IPS-15b (cell line): ENCODE results near the gene ELF2.

Experiments used
- H3K27me3 ChIP-seq: one replicate; pipeline ENCODE4 v1.6.1; 2013; ENCODE audit warnings: low read length; ENCODE audit not compliant: control insufficient read depth, insufficient read depth
- H3K36me3 ChIP-seq: one replicate; pipeline ENCODE4 v1.6.1; 2013; ENCODE audit warnings: low read length; ENCODE audit not compliant: control insufficient read depth, insufficient read depth
- H3K4me1 ChIP-seq: one replicate; pipeline ENCODE4 v1.6.1; 2013; ENCODE audit warnings: mild to moderate bottlenecking, low read length; ENCODE audit not compliant: control insufficient read depth, insufficient read depth
- H3K4me3 ChIP-seq: one replicate; pipeline ENCODE4 v1.5.1; 2013; ENCODE audit warnings: low read depth, low read length
- H3K9ac ChIP-seq: one replicate; pipeline ENCODE4 v1.6.1; 2013; ENCODE audit warnings: low read depth, mild to moderate bottlenecking, low read length
- H3K9me3 ChIP-seq: one replicate; pipeline ENCODE4 v1.6.1; 2013; ENCODE audit warnings: mild to moderate bottlenecking, low read length; ENCODE audit not compliant: control insufficient read depth, insufficient read depth

The ELF2 gene

GRCh38 chr4:139154538-139154937 lies 22.5 kb downstream of the ELF2 start:
- Histone ChIP-seq H3K4me3 (no peak overlapping the region), H3K36me3 (no peaks in the 10 kb centered on the region), H3K27me3 (no peaks in the 10 kb centered on the region), H3K9ac (peak overlapping the region; percentile 37), H3K9me3 (no peaks in the 10 kb centered on the region), H3K4me1 (peaks cover 37% of the 10 kb centered on the region)

DNA sequence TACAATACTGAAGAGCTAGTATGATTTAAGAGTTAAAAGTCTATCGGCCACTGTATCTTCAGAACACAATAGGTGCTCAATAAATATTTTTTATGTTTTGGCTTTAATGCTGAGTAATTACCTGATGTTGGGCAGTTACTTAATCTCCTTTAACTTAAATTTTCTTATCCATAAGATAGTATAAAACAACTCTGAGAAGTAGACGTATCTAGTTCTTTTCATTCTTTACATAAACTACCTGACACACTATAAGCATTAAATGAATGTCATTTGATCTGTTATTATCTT lies 22.9 kb downstream of the ELF2 start:
- Histone ChIP-seq H3K27me3 (no peaks in the 10 kb centered on the region), H3K9ac (peak overlapping the region; percentile 51), H3K36me3 (no peaks in the 10 kb centered on the region), H3K9me3 (no peaks in the 10 kb centered on the region), H3K4me3 (peak overlapping the region; percentile 9), H3K4me1 (peaks cover 34% of the 10 kb centered on the region)

DNA sequence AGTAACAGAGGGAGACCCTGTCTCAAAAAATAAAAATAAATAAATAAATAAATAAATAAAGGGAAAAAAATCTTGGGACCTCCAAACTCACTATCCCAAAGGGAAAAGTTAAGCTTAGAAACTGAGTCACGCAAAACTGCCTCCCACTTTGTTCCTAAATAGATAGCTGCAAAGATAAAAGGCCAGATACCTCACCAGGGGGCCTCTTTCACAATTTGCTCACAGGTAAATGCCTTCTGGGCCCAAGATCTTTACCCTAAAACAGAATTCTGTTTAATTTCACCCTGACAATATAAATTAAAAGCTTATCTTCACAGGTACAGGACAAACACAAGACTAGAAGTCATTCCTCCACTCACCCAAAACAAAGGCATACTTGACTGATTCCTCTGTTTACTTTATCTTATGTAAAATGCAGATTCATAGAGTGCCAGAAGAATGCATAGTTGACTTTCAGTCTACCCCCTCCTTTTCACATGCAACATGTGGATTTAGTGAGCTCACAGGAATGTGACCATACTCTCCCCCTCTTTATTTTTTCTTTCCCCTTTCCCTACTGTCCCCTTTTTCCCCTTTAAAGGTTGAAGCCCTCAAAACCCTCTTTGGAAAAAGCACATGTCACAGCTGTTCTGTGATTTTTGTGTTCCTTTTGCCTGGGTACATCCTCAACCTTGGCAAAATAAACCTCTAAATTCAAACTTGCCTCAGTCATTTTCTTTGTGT lies 23.4 kb downstream of the ELF2 start:
- peak overlapping the region; percentile 9 for H3K4me3 ChIP-seq
- no peaks in the 10 kb centered on the region for H3K27me3 ChIP-seq
- no peaks in the 10 kb centered on the region for H3K9me3 ChIP-seq
- H3K4me1 ChIP-seq: peaks cover 31% of the 10 kb centered on the region
- no peaks in the 10 kb centered on the region for H3K36me3 ChIP-seq
- H3K9ac ChIP-seq: peak overlapping the region; percentile 51

DNA sequence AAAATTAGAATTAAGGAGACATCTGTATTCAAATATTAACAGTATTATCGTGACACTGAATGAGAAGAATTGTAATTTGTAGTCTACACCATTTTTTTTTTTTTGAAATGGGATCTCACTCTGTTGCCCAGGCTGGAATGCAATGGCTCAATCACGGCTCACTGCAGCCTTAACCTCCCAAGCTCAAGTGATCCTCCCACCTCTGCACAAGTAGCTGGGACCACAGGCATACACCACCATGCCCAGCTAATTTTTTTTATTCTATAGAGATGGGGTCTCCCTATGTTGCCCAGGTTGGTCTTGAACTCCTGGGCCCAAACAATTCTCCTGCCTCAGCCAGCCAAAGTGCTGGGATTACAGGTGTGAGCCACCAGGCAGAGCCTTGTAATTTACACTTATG lies 24.8 kb downstream of the ELF2 start:
- H3K4me3 ChIP-seq: no peak overlapping the region
- H3K36me3 ChIP-seq: no peaks in the 10 kb centered on the region
- no peak overlapping the region for H3K9ac ChIP-seq
- H3K4me1 ChIP-seq: peaks cover 27% of the 10 kb centered on the region
- no peaks in the 10 kb centered on the region for H3K9me3 ChIP-seq
- H3K27me3 ChIP-seq: no peaks in the 10 kb centered on the region

DNA sequence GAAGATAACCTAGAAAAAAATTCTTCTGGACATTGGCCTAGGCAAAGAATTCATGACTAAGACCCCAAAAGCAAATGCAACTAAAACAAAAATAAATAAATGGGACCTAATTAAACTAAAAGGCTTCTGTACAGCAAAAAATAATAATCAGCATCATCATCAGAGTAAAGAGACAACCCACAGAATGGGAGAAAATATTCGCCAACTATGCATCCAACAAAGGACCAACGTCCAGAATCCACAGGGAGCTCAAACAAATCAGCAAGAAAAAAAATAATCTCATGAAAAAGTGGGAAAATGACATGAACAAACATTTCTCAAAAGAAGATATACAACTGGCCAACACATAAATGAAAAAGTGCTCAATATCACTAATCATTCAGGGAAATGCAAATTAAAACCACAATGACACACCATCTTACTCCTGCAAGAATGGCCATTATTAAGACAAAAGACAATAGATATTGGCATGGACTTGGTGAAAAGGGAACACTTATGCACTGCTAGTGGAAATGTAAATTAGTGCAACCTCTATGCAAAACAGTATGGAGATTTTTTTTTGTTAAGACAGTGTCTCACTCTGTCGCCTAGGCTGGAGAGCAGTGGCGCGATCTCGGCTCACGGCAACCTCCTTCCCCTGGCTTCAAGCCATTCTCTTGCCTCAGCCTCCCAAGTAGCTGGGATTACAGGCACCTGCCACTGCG lies 29.9 kb downstream of the ELF2 start:
- Histone ChIP-seq H3K9me3 (no peaks in the 10 kb centered on the region), H3K4me3 (no peak overlapping the region), H3K36me3 (no peaks in the 10 kb centered on the region), H3K9ac (no peak overlapping the region), H3K4me1 (peaks cover 23% of the 10 kb centered on the region), H3K27me3 (no peaks in the 10 kb centered on the region)

GRCh38 chr4:139145552-139145932 lies 31.5 kb downstream of the ELF2 start:
- no peaks in the 10 kb centered on the region for H3K27me3 ChIP-seq
- no peak overlapping the region for H3K9ac ChIP-seq
- H3K4me3 ChIP-seq: no peak overlapping the region
- H3K36me3 ChIP-seq: no peaks in the 10 kb centered on the region
- H3K4me1 ChIP-seq: peaks cover 31% of the 10 kb centered on the region
- no peaks in the 10 kb centered on the region for H3K9me3 ChIP-seq

- H3K4me1 ChIP-seq: peaks cover 30% of the 10 kb centered on the region
- H3K4me3 ChIP-seq: no peak overlapping the region
- H3K9ac ChIP-seq: no peak overlapping the region
- H3K27me3 ChIP-seq: no peaks in the 10 kb centered on the region
- H3K9me3 ChIP-seq: no peaks in the 10 kb centered on the region
- H3K36me3 ChIP-seq: no peaks in the 10 kb centered on the region
Measured at GRCh38 chr4:139144911-139145551, 32.0 kb downstream of the ELF2 start.

DNA sequence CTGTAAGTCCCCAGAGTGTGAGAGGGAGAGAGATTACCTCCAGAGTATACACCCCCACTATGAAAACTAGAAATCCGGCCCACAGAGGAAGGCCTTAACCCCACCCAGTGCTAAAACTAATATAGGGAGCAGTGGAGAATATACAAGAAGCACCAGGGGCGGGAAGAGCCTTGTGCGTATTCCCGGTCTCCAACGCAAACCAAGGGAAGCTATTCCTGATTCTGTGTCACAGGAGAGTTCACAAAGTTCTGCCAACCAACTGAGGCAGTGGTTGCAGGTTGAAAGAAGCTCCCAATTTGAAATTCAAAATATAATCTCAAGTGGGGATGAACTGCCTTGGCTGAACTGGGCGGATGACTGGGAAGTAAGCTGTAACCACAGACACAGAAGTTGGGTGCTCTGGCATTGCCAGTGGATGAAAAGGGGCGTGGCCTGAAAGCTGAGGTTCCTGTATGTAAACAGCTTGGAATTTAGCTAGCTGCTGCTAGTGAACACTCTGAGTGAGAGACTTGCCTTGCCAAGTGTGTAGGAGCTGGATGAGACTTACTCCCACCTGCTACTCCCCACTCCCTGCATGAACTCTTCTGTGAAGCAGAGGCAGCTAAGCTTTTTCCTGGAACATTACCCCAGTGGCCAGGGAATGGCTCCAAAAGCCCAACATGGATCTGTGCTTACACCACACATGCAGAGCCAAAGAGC lies 32.7 kb downstream of the ELF2 start:
- Histone ChIP-seq H3K9ac (no peak overlapping the region), H3K9me3 (no peaks in the 10 kb centered on the region), H3K27me3 (no peaks in the 10 kb centered on the region), H3K4me3 (no peak overlapping the region), H3K36me3 (no peaks in the 10 kb centered on the region), H3K4me1 (peaks cover 30% of the 10 kb centered on the region)

DNA sequence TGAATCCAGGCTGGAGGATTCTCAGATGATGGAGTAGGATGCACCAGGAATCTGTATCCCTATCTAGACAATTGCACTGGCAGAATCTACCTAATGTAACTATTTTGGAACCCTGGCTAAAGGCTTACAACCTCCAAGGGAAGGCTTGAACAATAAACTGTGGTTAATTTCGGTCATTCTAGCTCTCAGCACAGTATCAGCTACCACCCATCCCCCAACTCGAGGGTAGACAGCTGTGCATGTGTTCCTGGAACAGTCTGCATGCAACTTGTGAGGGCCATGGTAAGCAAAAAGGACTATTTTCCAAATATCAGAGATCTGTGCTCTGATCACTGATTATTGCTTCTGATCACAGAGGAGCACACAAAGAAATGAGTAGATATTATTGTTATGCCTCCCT lies 34.0 kb downstream of the ELF2 start:
- peaks cover 28% of the 10 kb centered on the region for H3K4me1 ChIP-seq

DNA sequence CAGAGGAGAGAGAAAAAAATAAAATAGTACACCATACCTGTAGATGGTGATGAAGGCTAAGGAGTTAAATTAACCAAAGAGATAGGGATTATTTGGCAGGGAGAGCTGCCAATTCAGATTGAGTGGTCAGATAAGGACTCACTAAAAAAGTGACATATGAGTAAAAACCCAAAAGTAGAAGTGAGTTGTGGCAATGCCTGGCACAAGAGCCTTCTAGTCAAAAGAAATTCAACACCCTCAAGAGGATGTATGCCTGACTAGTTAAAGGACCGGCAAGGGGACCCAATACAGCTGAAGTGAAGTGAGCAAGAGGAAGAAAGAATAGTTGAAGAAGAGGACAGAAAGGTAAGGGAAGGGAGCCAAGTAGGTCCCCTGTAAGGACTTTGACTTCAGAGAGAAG lies 34.9 kb downstream of the ELF2 start:
- H3K27me3 ChIP-seq: no peaks in the 10 kb centered on the region
- no peak overlapping the region for H3K4me3 ChIP-seq
- H3K9ac ChIP-seq: no peak overlapping the region
- H3K4me1 ChIP-seq: peaks cover 27% of the 10 kb centered on the region
- no peaks in the 10 kb centered on the region for H3K9me3 ChIP-seq
- H3K36me3 ChIP-seq: no peaks in the 10 kb centered on the region

More for the DNA sequence above, 34.0 kb downstream of the ELF2 start:
- no peaks in the 10 kb centered on the region for H3K36me3 ChIP-seq
- H3K27me3 ChIP-seq: no peaks in the 10 kb centered on the region
- no peak overlapping the region for H3K9ac ChIP-seq
- H3K4me3 ChIP-seq: no peak overlapping the region
- H3K9me3 ChIP-seq: no peaks in the 10 kb centered on the region

- Histone ChIP-seq H3K27me3 (no peaks in the 10 kb centered on the region), H3K9ac (no peak overlapping the region), H3K9me3 (no peaks in the 10 kb centered on the region), H3K36me3 (no peaks in the 10 kb centered on the region), H3K4me3 (no peak overlapping the region), H3K4me1 (peaks cover 12% of the 10 kb centered on the region)
Measured at GRCh38 chr4:139137763-139138162, 39.3 kb downstream of the ELF2 start.
